OCI-LY1 (cell line): ENCODE results near the gene KRTAP1-3.

Source experiments
- EZH2 ChIP-seq: fragments of 200-600 bp; sonication (generic), shearing (Covaris generic); IDR thresholded peaks from 2 replicates; pipeline ENCODE4 v1.8.0; 2017; ENCODE audit warnings: borderline replicate concordance, mixed run types, mild to moderate bottlenecking, antibody characterized with exemption, low read length, moderate library complexity, mixed read lengths
- TF ChIP-seq, protein P1 (sequence below): fragments of 200-600 bp; sonication (generic), shearing (Covaris generic); IDR thresholded peaks from 2 replicates; pipeline ENCODE4 v1.5.1; 2017; ENCODE audit warnings: mild to moderate bottlenecking, antibody characterized with exemption, low read length, moderate library complexity, mixed read lengths

DNA sequence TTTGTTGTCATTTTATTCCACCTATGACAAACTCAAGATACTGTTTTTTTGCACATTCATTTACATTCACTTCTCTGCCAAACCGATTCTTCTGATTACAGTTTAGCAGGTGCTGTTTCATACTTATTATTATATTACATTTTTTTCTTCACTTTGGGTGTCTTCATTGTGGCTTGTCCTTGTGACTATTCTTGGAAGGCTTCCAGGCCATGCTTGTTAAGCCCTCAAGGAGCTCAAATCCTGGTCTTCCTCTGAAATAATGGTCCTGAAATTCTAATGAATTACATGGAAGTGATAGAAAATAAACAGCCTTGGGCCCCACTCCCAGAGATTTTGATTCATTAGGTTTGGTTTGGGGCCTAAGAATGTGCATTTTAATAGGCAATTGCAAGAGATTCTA, 29.6 kb upstream of the KRTAP1-3 start:
- TF ChIP-seq, protein P1, sequence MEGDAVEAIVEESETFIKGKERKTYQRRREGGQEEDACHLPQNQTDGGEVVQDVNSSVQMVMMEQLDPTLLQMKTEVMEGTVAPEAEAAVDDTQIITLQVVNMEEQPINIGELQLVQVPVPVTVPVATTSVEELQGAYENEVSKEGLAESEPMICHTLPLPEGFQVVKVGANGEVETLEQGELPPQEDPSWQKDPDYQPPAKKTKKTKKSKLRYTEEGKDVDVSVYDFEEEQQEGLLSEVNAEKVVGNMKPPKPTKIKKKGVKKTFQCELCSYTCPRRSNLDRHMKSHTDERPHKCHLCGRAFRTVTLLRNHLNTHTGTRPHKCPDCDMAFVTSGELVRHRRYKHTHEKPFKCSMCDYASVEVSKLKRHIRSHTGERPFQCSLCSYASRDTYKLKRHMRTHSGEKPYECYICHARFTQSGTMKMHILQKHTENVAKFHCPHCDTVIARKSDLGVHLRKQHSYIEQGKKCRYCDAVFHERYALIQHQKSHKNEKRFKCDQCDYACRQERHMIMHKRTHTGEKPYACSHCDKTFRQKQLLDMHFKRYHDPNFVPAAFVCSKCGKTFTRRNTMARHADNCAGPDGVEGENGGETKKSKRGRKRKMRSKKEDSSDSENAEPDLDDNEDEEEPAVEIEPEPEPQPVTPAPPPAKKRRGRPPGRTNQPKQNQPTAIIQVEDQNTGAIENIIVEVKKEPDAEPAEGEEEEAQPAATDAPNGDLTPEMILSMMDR = no peak
- no peak for TF ChIP-seq EZH2
